AG08396 (cell line): ENCODE data around the gene PRR20G.
"Not testable (repeated sequence)": the region's sequence is repeated elsewhere in the genome, so short reads cannot be mapped to it uniquely, and the experiment has no call there.

Source experiments
- DNase-seq: peaks from one replicate; pipeline ENCODE4 v3.0.0; 2012; ENCODE audit warnings: low spot score, mixed read lengths

PRR20G gene

DNA sequence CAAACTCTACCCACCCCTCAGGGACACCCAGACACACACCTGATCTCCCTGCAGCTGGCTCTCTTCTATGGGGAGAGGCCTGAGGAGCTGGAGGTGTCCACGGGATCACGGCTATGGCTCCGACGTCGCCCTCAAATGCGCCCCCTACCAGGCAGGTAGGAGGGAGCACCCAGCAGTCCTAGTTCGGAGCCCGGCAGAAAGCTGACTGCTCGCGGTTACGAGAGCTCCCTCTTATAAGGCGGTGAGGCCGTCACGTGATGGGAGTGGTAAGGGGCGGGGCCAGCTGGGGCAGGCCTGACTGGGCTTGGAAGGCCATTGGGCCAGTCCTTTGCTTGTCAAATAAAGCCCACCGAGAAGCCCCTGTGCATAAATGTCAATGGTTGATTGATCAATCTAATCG is at the start of gene PRR20G:
Gene PRR20G (minus strand): TSS at position 207 of the 400 bp plus-strand sequence. CDS start 681 bp downstream, outside the sequence.
- no peak for DNase-seq

DNA sequence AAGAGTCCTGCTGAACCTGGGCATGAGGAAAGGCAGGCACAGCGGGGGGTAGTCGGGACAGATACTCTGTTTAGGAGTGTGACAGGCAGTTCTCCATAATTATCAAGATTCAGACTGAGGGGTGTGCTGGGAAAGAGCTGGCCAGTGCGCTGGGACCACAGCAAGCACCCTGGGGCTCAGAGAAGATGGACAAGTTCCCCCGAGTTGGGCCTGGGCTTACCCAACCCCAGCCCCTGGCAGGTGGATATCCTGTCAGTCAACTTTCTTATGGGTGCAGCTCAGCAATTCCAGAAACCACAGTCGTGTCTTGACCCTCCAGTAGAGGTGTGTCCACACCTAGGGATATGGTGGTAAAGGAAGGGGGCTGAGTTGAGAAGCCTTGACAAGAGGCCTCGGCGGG is 49.2 kb upstream of the PRR20G start:
- DNase-seq, result no peak

DNA sequence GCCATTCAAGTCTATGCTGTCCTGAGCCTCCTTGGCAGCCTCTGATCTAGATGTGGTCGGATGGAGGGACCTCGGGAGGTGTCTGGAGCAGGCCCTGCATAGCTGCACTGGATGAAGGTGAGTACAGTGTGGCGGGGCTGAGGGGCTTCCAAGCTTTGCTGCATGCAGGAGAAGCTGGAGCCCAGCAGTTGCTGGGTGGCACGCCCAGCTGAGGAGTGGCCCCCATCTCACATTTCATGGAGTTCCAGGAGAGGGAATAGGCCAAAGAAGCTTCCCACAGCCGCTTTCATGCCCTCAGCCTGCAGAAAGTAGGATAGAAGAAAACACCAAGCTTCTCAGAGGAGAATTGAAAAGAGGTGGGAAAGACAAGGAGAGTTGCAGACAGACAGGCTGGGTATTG is 48.3 kb upstream of the PRR20G start:
- no peak for DNase-seq

DNA sequence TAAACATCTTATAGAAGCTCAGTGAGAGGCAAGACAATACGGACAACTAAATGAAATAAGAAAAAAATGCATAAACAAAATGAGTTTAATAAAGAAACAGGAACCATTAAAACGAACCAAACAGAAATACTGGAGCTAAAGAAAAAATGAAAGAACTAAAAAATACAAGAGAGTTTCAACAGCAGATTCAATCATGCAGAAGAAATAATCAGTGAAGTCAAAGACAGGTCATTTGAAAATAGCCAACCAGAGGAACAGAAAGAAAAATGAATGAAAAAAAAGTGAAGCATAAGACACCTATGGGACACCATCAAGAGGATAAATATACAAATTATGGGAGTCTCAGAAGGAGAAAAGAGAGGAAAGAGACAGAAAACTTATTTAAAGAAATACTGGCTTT is 42.5 kb upstream of the PRR20G start:
- DNase-seq, result no peak

DNA sequence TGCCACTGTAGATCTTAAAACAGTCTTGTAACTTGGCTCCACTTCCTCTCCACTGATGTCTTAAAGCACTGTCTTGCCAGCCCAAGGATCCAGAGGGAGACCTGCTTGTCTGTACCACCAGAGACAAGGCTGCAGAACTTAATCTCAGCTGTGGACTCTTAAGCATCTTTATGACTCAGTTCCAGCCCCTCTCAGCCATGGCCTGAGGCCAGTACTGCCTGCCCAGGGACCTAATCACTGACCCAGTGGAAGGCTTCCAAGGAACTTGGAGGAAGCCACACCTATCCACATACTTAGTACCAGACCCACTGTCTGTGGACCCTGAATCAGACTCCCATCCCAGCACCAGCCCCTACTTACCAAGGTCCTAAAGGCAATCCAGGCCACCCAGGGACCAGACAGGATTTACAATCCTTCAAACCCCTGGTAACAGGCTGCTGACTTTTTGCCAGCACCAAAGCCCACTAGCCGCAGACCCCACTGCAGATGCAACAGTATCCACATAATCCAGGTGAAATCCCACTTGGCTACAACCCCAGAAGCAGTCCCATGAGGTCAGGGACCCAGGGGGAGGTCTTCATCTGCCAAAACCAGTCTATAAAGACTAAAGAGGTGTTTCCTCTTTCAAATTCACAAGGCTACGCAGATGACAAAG is 41.9 kb upstream of the PRR20G start:
- no peak for DNase-seq

DNA sequence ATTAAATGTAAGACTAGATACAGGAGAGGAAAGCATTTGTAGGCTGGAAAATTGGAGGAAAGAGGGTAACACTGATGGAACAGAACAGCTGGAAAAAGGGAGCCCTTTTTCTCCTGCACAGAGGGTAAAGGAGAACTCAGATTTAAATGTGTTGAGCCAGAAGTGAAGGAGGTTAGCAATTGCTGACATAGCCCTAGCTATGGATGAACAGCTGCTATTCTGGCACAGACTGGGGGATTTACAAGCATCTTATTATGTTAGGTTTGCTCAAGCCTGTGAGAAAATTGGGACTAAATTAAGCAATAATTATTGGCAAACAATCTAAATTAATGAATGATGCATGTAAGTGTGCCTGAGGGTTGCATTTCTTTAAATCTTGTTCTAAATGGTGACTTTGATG is 40.6 kb upstream of the PRR20G start:
- DNase-seq, result no peak

DNA sequence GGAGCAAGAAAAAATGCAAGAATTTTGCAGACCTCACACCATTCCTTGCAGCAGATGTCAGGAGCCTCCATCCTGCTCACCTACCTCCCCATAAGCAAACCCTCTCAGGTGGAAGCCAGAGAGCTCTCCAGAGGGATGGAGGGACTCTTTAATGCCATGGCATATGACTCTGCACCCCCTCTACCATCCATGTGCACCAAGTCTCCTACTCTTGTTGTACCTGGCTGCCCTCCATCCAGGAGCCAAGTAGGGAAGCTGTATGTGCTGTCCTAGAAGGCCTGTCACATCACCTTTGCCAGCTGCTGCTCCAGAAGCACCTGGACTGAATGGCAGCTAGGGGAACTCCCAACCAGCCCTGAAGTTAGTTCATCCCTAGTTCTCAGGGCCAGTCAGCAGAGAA is 38.5 kb upstream of the PRR20G start:
- DNase-seq, result no peak

DNA sequence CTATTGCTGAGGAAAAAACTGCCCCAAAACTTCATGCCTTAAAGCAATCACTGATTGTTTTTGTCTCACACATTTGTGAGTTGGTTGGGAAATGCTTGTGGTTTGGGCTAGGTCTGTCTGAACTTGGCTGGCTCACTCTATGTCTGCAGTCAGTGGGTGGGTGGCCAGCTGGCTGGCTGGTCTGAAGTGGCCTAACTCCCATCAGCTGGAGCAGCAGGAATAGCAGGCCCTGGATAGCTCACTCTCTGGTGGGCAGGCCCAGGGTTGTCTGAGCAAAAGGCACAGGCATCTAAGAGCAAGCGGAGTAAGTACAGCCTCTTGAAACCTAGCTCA is 37.7 kb upstream of the PRR20G start:
- no peak for DNase-seq

DNA sequence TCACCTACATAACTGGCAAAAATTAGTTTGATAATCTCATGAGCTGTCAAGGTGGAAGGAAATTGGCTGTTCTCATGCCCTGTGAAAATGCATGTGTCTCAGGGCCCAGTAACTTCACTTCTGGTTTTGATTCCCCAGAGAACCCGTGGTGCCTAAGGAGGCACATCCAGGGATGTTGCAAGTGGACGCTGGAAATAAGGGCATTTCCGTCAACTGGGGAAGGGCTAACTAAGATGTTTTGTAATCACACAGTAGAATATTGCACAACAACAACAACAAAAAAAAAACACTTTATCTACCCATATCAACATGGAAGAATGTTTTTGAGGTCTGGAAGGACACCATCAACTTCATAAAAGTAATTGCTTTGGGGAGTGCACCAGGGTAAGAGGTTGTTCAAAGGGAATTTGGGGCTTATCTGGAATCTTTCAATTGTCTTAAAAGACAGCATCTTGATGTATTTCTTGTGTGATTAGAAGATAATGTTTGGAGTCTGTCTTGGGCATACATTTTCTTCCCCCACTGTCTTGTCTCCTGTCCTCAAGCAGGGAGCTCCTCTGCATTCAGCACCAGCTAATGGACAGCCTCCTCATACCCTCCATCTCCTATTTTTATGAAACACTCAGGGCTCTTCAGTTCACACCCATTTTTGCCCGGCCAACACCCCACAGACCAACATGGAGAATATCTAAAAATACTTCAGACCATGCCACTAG is 37.2 kb upstream of the PRR20G start:
- no peak for DNase-seq

DNA sequence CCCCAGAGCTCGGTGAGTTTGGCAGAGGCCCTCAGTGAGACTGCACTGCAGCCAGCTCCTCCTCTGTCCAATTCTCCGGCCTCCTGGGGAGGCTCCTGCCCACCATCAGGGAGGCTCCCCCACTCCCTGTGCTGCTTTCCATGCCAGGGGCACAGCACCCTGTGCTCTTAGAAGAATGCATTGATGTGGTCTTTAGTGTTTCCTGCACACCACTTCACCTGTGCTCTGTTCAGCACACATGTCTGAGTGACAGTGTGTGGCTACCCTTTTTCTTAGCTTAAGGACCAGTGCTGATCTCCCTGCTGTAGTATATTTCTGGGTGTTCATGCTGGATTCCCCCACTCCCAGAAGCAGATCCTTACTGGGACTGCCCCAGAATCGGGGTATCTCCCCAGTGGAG is 36.2 kb upstream of the PRR20G start:
- DNase-seq, result no peak

DNA sequence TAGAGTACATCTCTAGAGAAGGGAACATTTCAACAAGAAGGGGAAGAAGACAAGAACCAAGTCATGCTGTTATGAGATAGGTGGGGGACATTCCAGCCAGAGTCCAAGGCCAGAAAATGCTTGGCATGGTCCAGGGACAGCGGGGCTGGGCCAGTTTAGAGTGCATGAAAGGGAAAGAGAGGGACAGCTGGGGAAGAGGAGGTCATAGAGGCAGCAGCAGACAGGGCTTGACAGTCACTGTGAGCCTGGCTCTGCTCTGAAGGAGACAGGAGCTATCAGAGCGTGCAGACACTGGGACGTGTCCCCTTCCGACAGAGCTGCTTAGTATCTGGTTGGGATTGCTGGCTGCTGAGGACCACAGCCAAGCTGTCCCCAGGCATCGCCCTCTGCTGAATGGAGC is 35.7 kb upstream of the PRR20G start:
- DNase-seq, result no peak

DNA sequence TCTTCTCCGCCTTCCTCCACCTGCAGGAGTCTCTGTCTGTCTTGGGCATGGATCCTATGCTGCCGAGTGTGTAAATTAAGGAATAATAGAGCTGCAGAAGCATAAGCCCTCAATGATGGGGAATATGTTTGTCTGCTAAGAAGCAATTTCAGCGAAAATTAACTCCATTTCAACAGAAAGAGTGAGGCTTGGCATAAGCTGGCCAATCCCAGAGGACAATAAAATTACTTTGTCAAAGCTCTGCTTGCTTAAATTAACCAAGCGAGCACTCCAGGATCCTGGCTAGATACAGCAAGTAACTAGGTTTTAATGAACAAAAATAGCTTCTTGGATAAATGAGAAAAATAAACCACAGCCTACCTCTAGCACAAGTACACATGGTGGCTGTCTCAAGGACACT is 33.5 kb upstream of the PRR20G start:
- no peak for DNase-seq

DNA sequence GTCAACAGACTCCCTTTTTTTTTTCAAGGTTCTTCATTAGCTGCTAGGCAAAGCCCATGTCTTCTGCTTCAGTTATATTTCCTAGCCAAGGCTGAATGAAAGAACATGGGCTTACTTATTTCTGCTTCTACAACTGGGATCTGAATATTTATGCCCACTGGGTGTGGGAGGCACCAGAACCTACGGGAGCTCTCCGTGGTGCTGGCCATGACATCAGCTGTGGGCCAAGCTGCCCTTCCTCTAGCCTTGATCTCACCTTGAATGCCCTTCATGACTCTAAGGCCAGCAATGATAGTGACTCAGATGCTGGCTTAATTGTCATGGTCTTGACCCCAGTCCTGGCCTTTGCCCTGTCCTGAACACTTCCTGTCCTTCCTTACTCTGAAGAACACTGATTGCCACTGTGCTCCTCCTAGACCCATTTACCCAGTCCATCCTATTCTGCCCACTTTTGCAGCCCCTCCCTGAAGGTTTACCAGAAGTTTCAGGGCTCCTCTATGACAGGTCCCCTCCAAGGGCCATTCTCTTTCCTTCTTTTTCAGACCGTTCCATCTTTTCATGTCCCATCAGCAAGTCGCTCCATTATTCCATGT is 32.8 kb upstream of the PRR20G start:
- no peak for DNase-seq

DNA sequence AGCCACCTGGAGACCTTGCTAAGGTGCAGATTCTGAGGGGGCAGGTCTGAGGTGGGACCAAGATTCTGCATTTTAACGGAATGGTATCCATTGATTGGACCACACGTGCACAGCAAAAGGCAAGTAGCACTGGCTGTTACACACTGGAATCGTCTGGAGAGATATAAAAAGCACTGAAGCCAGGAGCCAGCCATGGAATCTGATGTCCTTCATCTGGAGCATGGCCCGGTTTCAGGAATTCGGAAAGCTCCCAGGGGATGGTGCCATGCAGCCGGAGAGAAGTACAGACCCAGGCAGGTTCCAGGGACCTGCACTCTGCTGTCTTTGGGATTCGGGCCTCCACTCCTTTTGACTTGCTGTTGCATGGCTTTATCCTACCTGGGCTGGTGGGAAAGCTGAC is 28.8 kb upstream of the PRR20G start:
- DNase-seq, result no peak

DNA sequence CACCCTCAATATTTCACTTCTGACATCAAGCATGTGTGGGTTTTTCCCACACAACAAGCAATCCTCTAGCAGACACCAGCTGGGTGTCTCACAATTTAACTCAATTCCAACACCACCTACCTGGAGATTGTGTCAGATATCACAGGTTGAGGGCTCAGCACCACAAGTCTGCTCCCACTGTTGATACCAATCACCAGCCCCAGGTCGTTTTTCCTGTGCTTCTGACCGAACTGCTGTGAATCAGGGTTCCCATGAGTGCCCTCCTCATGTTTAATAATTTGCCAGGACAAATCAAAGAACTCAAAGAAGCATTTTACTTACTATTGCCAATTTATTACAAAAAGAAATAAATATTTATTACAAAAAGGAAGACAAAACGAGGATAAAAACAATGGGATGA is 25.0 kb upstream of the PRR20G start:
- no peak for DNase-seq

DNA sequence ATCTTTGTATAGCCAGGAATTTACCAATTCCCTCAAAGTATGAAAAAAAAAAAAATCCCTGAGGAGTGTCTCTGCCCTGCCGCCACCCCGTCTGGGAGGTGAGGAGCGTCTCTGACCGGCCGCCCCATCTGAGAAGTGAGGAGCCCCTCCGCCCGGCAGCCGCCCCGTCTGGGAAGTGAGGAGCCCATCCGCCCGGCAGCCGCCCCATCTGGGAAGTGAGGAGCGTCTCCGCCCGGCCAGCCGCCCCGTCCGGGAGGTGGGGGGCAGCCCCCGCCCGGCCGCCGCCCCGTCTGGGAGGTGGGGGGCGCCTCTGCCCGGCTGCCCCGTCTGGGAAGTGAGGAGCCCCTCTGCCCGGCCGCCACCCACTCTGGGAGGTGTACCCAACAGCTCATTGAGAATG is 21.0 kb upstream of the PRR20G start:
- not testable (repeated sequence) for DNase-seq

DNA sequence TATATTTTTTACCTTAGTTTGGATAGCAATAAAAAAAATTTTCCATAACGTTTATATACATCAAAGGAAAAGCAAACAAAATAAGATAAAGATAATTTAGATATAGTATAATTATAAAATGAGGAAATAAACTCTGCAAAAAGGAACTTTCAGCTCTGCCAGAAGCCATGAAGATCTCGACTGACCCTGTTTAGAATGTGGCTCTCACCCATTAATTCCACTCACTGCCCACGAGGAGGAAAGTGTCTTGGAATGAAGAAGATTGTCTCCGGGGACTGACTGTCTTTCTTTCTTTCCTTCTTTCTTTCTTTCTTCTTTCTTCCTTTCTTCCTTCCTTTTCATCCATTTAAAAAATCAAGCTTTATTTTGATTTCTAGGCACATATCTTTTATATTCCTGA is 20.1 kb upstream of the PRR20G start:
- no peak for DNase-seq

DNA sequence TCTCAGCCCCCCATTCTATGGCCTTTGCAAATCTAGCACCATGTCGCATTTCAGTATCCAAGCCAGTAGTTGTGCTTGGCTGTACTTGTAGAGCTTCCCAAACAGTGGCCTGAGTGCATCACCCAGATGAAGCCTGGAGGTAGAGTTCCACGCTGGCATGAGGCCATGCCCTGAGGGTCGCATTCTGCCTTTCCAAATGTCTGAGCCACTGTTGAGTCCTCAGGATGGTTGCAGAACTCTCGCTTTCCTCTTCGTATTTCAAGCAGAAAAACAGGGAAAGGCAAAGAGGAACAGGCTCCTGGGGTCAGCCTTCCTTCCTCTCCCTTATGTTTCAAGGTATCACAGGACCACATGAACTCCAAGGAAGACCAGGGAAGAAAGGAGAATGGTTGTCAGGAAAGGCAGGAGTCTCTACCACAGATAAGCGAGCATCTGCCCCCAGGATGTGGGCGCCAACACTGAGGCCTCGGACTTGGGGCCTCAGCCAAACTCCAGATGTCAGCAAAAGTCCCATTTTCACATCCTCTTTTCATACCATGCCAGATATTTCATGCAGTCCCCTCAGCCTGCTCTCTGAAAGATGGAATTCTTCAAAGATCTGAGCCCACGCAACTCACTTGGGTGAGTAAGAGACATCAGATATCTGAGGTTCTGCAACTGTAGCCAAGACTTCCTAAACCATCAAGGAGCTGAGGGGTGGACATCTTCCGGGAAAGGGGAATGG is 19.4 kb upstream of the PRR20G start:
- no peak for DNase-seq

DNA sequence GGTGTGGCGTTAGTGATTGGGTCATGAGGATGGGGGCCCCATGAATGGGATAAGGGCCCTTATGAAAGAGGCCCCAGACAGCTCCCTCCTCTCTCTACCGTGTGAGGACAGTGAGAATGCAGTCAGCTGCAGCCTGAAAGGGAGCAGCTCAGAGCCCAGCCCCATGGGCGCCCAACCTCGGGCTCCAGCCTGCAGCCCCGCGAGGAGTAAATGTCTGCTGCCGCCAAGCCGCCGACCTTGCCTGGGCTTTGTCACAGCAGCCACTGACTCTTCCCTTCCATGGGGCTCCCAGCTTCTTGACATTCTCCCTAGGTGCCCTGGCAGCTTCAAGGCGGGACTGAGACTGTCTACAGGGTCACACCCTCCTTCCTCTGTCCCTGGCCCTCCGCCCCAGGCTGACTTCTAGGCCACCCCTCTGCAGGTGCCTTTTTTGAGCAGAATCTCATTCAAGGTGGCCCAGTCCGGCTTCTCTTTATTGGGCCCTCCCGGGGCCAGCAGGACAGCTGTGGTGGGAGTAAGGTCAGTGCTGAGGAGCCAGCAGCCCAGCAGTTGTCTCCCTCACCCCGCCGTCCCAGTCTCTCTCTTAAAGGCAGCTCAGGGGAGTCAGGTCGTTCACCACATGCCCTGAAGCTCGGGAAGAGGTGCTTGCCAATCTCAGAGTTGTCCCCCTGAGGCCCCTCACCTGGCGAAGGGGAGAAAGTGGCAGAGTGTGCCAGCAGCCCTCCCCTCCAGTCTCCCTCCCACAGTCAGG is 18.7 kb upstream of the PRR20G start:
- DNase-seq, result no peak

DNA sequence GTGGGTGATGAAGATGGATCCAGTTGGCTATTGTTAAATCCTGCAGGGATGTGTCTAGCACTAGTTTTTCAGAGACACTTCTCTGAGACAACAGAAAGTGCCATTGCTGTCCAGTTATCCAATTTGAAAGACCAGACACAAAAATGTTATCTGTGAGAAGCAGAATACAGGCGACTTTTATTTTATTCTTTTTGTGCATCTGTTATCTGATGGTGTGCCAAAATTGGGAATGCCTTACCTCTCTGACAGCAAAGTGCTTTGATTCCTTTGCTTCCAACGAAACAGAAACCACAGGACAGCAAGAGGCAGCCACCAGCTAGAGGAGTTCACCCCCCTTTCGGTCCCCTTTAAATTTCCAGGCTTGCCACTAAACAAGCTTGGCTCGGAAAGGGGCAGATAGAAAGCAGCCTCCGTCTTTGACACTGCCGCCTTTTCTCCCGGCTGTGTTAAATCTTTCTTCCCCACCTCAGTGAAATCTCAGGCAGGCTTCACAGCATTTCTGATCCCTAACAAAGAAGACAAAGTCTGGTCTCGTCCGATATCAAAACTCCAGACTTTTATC is 17.7 kb upstream of the PRR20G start:
- no peak for DNase-seq

DNA sequence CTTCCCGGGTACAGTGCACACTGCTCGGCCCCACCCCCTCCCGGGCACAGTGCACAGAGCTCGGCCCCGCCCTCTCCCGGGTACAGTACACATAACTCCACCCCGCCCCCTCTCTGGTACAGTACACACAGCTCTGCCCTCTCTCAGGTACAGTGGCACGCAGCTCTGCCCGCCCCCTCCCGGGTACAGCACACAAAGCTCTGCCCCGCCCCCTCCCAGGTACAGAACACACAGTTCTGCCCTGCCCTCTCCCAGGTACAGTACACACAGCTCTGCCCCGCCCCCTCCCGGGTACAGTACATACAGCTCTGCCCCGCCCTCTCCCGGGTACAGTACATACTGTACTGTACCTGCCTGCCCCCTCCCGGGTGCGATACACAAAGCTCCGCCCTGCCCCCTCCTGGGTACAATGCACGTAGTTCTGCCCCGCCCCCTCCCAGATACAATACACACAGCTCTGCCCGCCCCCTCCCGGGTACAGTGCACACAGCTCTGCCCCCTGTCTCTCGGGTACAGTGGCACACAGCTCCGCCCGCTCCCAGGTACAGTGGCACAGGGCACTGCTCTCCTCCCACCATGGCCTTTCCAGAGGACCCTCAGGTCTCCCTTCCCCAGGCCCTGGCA is 16.4 kb upstream of the PRR20G start:
- no peak for DNase-seq

DNA sequence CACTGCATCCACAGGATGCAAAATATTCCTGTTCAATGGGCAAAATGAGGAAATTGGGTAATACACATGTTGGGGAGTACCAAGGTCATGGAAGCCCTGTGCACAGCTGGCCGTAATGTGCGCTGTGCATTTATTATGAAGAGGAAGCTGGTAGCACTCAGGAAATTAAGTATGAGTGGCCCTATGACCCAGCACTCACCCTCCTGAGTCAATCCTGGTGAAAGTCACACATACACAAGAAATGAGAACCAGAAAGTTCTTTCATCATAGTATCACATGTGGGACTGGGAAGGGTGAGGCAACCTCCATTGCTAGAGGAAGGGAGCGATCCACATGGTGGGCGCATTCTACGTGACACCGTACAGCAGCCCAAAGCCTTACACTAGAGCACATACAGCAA is 11.4 kb upstream of the PRR20G start:
- DNase-seq, result no peak
